ENCODE measurements around the gene TMC6.
"Not testable (repeated sequence)": the region's sequence is repeated elsewhere in the genome, so short reads cannot be mapped to it uniquely, and the experiment has no call there.

GRCh38 chr17:78082355-78082872 lies 46.1 kb downstream of the TMC6 start:
- not testable (repeated sequence) for TF ChIP-seq CTCF (conservative IDR thresholded peaks at IDR 0.05; ENCODE audit: low read depth, low read length); POLR2A (IDR thresholded peaks at IDR 0.05; ENCODE audit: low read depth, low read length)

All from IMR-90 (cell line).